Endothelial cell of umbilical vein (primary cell): ENCODE data around the gene INPP5B. TPM values are rescaled to one million over a fixed set of nuclear protein-coding genes. Genes with fewer than 3 reads are reported as not detected.

ENCODE experiments used
- BruUV-seq: library from RNA; stranded (reverse); fragments of 400-500 nt; replicated peaks from 2 replicates; lab custom pipeline; 2021; lab: Mats Ljungman, UMichigan
- CTCF ChIA-PET: fragments of 300-600, 350-600 bp; sonication (Branson Sonifier 250); formaldehyde crosslinking; loops from one replicate; lab custom pipeline; 2021; ENCODE audit warnings: antibody characterized with exemption, inconsistent platforms; lab: Charles Lee
- POLR2A ChIA-PET: fragments of 300-600, 350-600 bp; sonication (Branson Sonifier 250); formaldehyde crosslinking; loops from one replicate; lab custom pipeline; 2021; ENCODE audit warnings: antibody characterized with exemption, inconsistent platforms; lab: Charles Lee
- DNase-seq: peaks from one replicate; pipeline ENCODE4 v3.0.0-alpha.2; 2011; ENCODE audit warnings: low read depth, low spot score
- FAIRE-seq: peaks from 2 replicates; lab custom pipeline; 2011; peaks lifted over from hg19 to GRCh38; lab: Jason Lieb, UNC
- H2AFZ ChIP-seq: 2 replicates; pipeline ENCODE4 v1.6.0; 2012; ENCODE audit warnings: low read depth, low read length, control low read depth, inconsistent platforms
- H3K27ac ChIP-seq: 2 replicates; pipeline ENCODE4 v1.5.1; 2011; ENCODE audit warnings: low read depth, mild to moderate bottlenecking, control low read depth, low read length, moderate library complexity; ENCODE audit not compliant: insufficient read depth
- H3K27me3 ChIP-seq, 2 experiments: 2 replicates each; pipeline versions ENCODE4 v1.6.0 to v1.6.1; 2011; ENCODE audit warnings: low read length in 2 of 2, mixed read lengths in 1 of 2; ENCODE audit not compliant: control insufficient read depth in 2 of 2, insufficient read depth in 2 of 2
- H3K36me3 ChIP-seq, 2 experiments: 2 replicates in 1 of 2; 3 replicates in 1 of 2; pipeline ENCODE4 v1.5.1; 2011; ENCODE audit warnings: low read length in 2 of 2, mild to moderate bottlenecking in 1 of 2, moderate library complexity in 1 of 2; ENCODE audit not compliant: control insufficient read depth in 2 of 2, insufficient read depth in 2 of 2; ENCODE audit errors: extremely low read depth in 1 of 2
- H3K4me1 ChIP-seq: 3 replicates; pipeline ENCODE4 v1.5.1; 2011; ENCODE audit warnings: mild to moderate bottlenecking, low read length; ENCODE audit not compliant: control insufficient read depth, insufficient read depth; ENCODE audit errors: extremely low read depth
- H3K4me2 ChIP-seq: 2 replicates; pipeline ENCODE4 v1.6.1; 2011; ENCODE audit warnings: low read length, control low read depth, mixed read lengths; ENCODE audit not compliant: insufficient read depth
- H3K4me3 ChIP-seq, 3 experiments: fragments of 200-600 bp in 1 of 3; sonication (generic), shearing (Covaris generic) in 1 of 3; replicated peaks in 1 of 3; 2 replicates each; pipeline ENCODE4 v1.5.1; 2011 to 2016; ENCODE audit warnings: control low read depth in 3 of 3, low read length in 3 of 3, mild to moderate bottlenecking in 2 of 3, inconsistent platforms in 1 of 3, low read depth in 1 of 3, moderate library complexity in 1 of 3; ENCODE audit not compliant: insufficient read depth in 1 of 3
- H3K79me2 ChIP-seq: 2 replicates; pipeline ENCODE4 v1.6.0; 2012; ENCODE audit warnings: low read length, inconsistent platforms; ENCODE audit not compliant: control insufficient read depth, insufficient read depth
- H3K9ac ChIP-seq: replicated peaks from 2 replicates; pipeline ENCODE3; 2011; ENCODE audit warnings: low read length, control low read depth; ENCODE audit not compliant: insufficient read depth; ENCODE audit errors: extremely low read depth
- H3K9me1 ChIP-seq: replicated peaks from 3 replicates; pipeline ENCODE4 v1.6.0; 2011; ENCODE audit warnings: mild to moderate bottlenecking, low read length; ENCODE audit not compliant: control insufficient read depth, insufficient read depth; ENCODE audit errors: extremely low read depth
- H3K9me3 ChIP-seq: replicated peaks from 2 replicates; pipeline ENCODE4 v1.5.1; 2012; ENCODE audit warnings: low read length, inconsistent platforms; ENCODE audit not compliant: control insufficient read depth, insufficient read depth
- H4K20me1 ChIP-seq: replicated peaks from 2 replicates; pipeline ENCODE3; 2011; ENCODE audit warnings: mild to moderate bottlenecking, low read length; ENCODE audit not compliant: control insufficient read depth, insufficient read depth; ENCODE audit errors: extremely low read depth
- CTCF ChIP-seq, 2 donors: IDR thresholded peaks; 1 replicate in 1 of 2; 2 replicates in 1 of 2; pipeline ENCODE4 v1.5.1; 2011; ENCODE audit warnings: low read length in 2 of 2, mild to moderate bottlenecking in 2 of 2, moderate library complexity in 2 of 2, control low read depth in 1 of 2, inconsistent platforms in 1 of 2, low read depth in 1 of 2; ENCODE audit not compliant: insufficient read depth in 1 of 2; ENCODE audit errors: extremely low read depth in 1 of 2
- EZH2 ChIP-seq: IDR thresholded peaks from 2 replicates; pipeline ENCODE4 v1.6.1; 2012; ENCODE audit warnings: borderline replicate concordance, low read depth, mild to moderate bottlenecking, moderate library complexity, low read length, inconsistent platforms; ENCODE audit not compliant: severe bottlenecking
- FOS ChIP-seq: IDR thresholded peaks from 2 replicates; pipeline ENCODE4 v1.6.1; 2011; ENCODE audit warnings: mild to moderate bottlenecking, low read length, moderate library complexity, borderline replicate concordance; ENCODE audit not compliant: insufficient read depth
- GATA2 ChIP-seq: IDR thresholded peaks from 2 replicates; pipeline ENCODE4 v1.7.0; 2011; ENCODE audit warnings: low read depth, mild to moderate bottlenecking, moderate library complexity, mixed read lengths, low read length; ENCODE audit not compliant: insufficient read length, insufficient read depth
- JUN ChIP-seq: IDR thresholded peaks from 2 replicates; pipeline ENCODE4 v1.6.1; 2011; ENCODE audit warnings: borderline replicate concordance, low read depth; ENCODE audit not compliant: insufficient read length, insufficient read depth
- MAX ChIP-seq: IDR thresholded peaks from 2 replicates; pipeline ENCODE4 v1.6.1; 2011; ENCODE audit not compliant: insufficient read depth, insufficient read length
- MYC ChIP-seq: IDR thresholded peaks from one replicate; pipeline ENCODE4 v1.6.1; 2011; ENCODE audit warnings: mild to moderate bottlenecking, low read depth, low read length
- POLR2A ChIP-seq: IDR thresholded peaks from 2 replicates; pipeline ENCODE4 v1.6.1; 2012; ENCODE audit warnings: low read depth, mild to moderate bottlenecking, control low read depth, low read length
- POLR2AphosphoS5 ChIP-seq: IDR thresholded peaks from 2 replicates; pipeline ENCODE4 v1.6.1; 2012; ENCODE audit warnings: low read depth, mild to moderate bottlenecking, control low read depth, low read length, moderate library complexity; ENCODE audit not compliant: insufficient read depth
- dilution Hi-C: fragments of 300-500 bp; cut with MboI; formaldehyde crosslinking; loops from one replicate; pipeline ENCODE4 v1.15.0; 2019; ENCODE audit warnings: low sequenced_read_pairs; ENCODE audit not compliant: extremely low pct_ligation_motif_present
- intact Hi-C: fragments of 100-400 bp; cut with micrococcal nuclease; formaldehyde crosslinking; loops from one replicate; pipeline ENCODE4 v1.10.0; 2022
- polyA plus RNA-seq, 4 experiments: library from polyadenylated mRNA; depleted of rRNA in 3 of 4; stranded (reverse) in 3 of 4; unstranded in 1 of 4; fragments of >200 nt; gene quantifications; 2 replicates each; pipeline versions ENCODE4 v1.2.1 to v1.2.3, GENCODE V29; 2011 to 2012; ENCODE audit warnings: missing spikeins in 1 of 4
- total RNA-seq: library from RNA; stranded (reverse); gene quantifications from 2 replicates; pipeline ENCODE4 v1.2.3, GENCODE V29; 2021

Gene INPP5B
- total and polyA plus RNA-seq, 2 donors (not counting 3 experiments of a cell fraction or from before 2014, with no cell fraction given) = 7.4 to 14.7 TPM

- no TSS peak for BruUV-seq
- no peaks in the 10 kb centered on the region for H3K9me1 ChIP-seq
- dilution Hi-C loops (no loop called here), intact Hi-C loops (no loop called here)
- TF ChIP-seq POLR2AphosphoS5 (no peak), CTCF (IDR thresholded peaks at IDR 0.05; ENCODE audit: extremely low read depth in 1 of 2, insufficient read depth in 1 of 2, low read depth in 1 of 2, low read length in 2 of 2) (no peak), GATA2 (no peak), MAX (no peak), EZH2 (no peak), MYC (no peak), JUN (no peak), POLR2A (no peak), FOS (no peak)
- FAIRE-seq (no peak), DNase-seq (no peak)
- H3K79me2 ChIP-seq = peaks cover 60% of the 10 kb centered on the region
- no peaks in the 10 kb centered on the region for H3K9me3 ChIP-seq
- H3K4me3 ChIP-seq = no peak overlapping the region
- peaks cover 14% of the 10 kb centered on the region for H3K4me1 ChIP-seq
- H3K4me2 ChIP-seq = no peak overlapping the region
- ChIA-PET POLR2A (interaction anchor here (0.6 kb wide), 1 partner anchor 161 kb away, joined by 5 read pairs; no protein-coding TSS in a partner anchor), CTCF (interaction anchor here (3.0 kb wide), 1 partner anchor 10 kb away, joined by 21 read pairs; the partner anchor contains the start of gene MTF1)
- no peak overlapping the region for H3K9ac ChIP-seq
- H3K27ac ChIP-seq = no peak overlapping the region
- H2AFZ ChIP-seq = no peak overlapping the region
- H4K20me1 ChIP-seq = peaks cover 2% of the 10 kb centered on the region
- H3K27me3 ChIP-seq = no peaks in the 10 kb centered on the region
- H3K36me3 ChIP-seq = peaks cover 1 to 2% of the 10 kb centered on the region in 2 experiments
Observed at GRCh38 chr1:37849480-37849879, 97.4 kb downstream of the INPP5B start.
